Erythroblast (primary cell): Measurements from ENCODE around the gene SETD1B.
"Not testable (repeated sequence)": the region's sequence is repeated elsewhere in the genome, so short reads cannot be mapped to it uniquely, and the experiment has no call there.

ENCODE experiments used
- GATA1 ChIP-seq: IDR thresholded peaks from 2 replicates; pipeline ENCODE4 v1.6.1; 2011; ENCODE audit warnings: low read depth, mild to moderate bottlenecking, control low read depth, low read length, moderate library complexity
- POLR2A ChIP-seq: IDR thresholded peaks from 2 replicates; pipeline ENCODE4 v1.6.1; 2011; ENCODE audit warnings: mild to moderate bottlenecking, low read length

GRCh38 chr12:121860699-121861098 is 56.9 kb downstream of the SETD1B start:
- not testable (repeated sequence) for TF ChIP-seq POLR2A, GATA1
